ENCODE results near the gene RSF1.

The RSF1 gene

DNA sequence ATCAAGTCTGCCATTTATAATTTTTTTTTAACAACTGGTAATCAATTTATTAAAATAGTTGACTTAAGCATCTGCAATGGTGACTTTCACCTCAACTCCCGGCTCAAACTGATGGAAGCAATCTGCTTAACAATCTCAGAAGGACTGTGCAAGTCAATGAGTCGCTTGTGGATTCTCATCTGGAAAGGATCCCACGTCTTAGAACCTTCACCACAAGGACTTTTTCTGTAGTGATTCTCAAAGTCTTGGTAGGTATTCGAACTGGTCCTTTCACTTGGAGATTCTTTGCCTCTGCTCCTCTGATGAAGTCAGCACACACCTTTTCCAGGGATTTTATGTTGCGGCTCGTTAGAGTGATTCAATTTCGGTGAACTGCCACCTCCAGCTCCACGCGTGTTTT is 7.3 kb downstream of the RSF1 start:
- no peak for DNase-seq (ENCODE audit: low read depth)

- DNase-seq (ENCODE audit: low read depth), result no peak
Measured at GRCh38 chr11:77806993-77807392, 13.5 kb downstream of the RSF1 start.

GRCh38 chr11:77806415-77806814 is 14.1 kb downstream of the RSF1 start:
- no peak for DNase-seq (ENCODE audit: low read depth)

GRCh38 chr11:77801477-77801876 is 19.0 kb downstream of the RSF1 start:
- no peak for DNase-seq (ENCODE audit: low read depth)

- DNase-seq (ENCODE audit: low read depth), result no peak
Measured at GRCh38 chr11:77800449-77800848, 20.1 kb downstream of the RSF1 start.

DNA sequence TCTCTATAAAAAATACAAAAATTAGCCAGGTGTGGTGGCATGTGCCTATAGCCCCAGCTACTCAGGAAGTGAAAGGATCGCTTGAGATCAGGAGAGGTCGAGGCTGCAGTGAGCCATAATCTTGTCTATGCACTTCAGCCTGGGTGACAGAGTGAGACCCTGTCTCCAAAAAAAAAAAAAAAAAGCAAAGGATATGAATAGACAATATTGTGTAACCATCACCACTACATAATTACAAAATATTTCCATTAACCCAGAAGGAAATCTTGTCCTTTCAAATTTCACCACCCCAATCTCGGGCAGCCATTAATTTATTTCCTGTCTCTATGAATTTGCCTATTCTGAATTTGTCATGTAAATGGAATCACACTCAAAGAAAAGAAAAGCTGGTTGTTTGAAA is 21.2 kb downstream of the RSF1 start:
- no peak for DNase-seq (ENCODE audit: low read depth)

GRCh38 chr11:77793972-77794371 is 26.6 kb downstream of the RSF1 start:
- no peak for DNase-seq (ENCODE audit: low read depth)

GRCh38 chr11:77791301-77791700 is 29.2 kb downstream of the RSF1 start:
- no peak for DNase-seq (ENCODE audit: low read depth)

DNA sequence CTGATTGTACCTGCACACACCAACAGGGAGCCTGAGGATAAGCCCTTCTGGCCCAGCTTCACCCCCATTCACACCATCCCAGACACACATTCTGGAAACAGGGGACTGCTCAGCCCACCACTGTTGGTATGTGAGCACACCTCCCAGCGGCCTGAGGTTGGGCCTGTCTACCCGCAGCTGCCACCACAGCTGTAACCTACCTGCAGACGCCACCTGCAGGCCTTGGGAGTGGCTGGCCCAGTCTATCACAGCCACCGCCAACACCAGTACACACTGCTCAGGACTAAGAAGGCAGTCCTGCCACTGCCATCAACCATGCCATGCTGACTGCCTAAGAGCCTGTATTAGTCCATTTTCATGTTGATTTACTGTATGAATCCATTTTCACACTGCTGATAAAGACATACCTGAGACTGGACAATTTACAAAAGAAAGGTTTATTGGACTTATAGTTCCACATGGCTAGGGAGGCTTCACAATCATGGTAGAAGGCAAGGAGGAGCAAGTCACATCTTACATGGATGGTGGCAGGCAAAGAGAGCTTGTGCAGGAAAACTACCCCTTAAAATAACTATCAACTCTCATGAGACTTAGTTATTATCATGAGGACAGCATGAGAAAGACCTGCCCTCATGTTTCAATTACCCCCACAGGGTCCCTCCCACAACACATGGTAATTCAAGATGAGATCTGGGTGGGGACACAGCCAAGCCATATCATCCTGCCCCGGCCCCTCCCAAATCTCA is 30.6 kb downstream of the RSF1 start:
- DNase-seq (ENCODE audit: low read depth), result no peak

GRCh38 chr11:77789061-77789730 is 31.3 kb downstream of the RSF1 start:
- DNase-seq (ENCODE audit: low read depth), result no peak

DNA sequence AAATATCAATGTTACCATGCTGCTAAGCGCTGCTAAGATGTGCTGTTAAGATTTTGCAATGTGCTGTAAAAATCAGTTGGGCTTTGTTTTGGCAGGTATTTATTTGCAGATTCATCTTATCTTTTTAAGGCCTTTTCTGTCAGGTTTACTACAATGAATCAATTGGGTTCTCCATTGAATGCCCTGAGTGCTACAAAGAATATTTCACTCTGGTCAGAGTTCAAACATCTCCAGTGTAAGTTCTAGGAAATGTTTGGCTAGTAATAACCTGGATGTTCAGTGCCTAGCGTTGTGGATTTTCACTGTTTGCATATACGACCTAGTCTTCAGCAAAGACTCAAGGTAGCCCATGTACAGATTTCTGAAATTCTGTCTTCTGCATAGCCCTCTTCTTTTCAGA is 36.0 kb downstream of the RSF1 start:
- no peak for DNase-seq (ENCODE audit: low read depth)

GRCh38 chr11:77783025-77783424 is 37.5 kb downstream of the RSF1 start:
- DNase-seq (ENCODE audit: low read depth), result no peak

DNA sequence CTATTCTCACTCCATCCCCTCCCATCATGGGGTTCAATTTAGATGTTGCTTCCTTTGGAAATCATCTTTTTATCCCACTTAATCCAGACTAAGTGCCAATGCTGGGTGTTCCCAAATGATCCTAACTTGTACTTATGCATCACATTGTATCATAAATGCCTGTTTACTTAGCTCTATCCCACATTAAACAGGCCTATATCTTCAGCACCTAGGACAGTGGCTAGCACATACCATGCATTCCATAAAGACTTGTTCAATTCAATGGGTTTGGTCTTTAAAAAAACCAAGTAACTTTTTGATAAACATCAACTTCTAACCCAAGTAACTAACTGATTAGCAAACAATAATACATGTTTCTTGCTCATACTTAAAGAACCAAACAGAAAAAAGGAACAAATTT is 40.6 kb downstream of the RSF1 start:
- DNase-seq (ENCODE audit: low read depth), result no peak

GRCh38 chr11:77778549-77778948 is 42.0 kb downstream of the RSF1 start:
- no peak for DNase-seq (ENCODE audit: low read depth)

- no peak for DNase-seq (ENCODE audit: low read depth)
Measured at GRCh38 chr11:77778118-77778517, 42.4 kb downstream of the RSF1 start.

DNA sequence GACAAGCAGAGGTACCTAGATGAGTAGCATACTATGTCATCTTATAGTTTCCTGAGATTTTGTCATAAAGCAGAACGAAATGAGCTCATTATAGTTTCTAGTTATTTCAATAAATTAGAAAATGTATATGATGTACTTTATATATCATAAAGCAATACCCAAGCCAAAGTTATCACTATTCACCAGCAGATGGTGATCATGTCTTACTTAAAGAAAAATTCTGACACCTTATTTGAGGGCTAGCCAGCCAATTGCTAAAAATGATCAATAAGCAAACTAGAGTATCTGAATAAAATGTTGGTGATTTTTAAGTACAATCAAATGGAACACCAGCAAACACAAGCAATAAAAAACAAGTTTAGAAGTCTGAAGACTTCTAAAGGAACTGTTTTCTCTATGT is 44.1 kb downstream of the RSF1 start:
- DNase-seq (ENCODE audit: low read depth), result no peak

GRCh38 chr11:77775936-77776335 is 44.6 kb downstream of the RSF1 start:
- no peak for DNase-seq (ENCODE audit: low read depth)

DNA sequence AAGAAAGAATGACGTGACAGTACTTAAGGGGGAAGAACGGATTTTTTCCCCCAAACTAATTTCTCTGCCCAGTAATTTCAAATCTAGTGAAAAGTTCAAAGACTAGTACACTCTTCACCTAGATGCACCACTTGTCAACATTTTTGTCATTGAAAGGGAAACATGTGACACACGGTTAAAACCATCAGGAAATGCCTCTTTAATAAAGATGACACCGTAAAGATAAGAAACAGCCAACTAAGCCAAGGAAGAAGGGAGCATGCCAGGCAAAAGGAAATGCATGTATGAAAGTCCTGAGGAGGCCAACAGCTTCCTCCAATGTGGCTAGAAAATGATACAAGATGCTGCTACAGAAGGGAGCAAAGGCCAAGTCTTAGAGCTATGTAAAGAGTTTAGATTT is 49.4 kb downstream of the RSF1 start:
- DNase-seq (ENCODE audit: low read depth), result no peak

GRCh38 chr11:77770629-77771028 is 49.9 kb downstream of the RSF1 start:
- no peak for DNase-seq (ENCODE audit: low read depth)

- DNase-seq (ENCODE audit: low read depth), result no peak
Measured at GRCh38 chr11:77762426-77762825, 58.1 kb downstream of the RSF1 start.

GRCh38 chr11:77761491-77761890 is 59.0 kb downstream of the RSF1 start:
- no peak for DNase-seq (ENCODE audit: low read depth)

- no peak for DNase-seq (ENCODE audit: low read depth)
Measured at GRCh38 chr11:77758331-77758730, 62.2 kb downstream of the RSF1 start.

- no peak for DNase-seq (ENCODE audit: low read depth)
Measured at GRCh38 chr11:77753230-77753629, 67.3 kb downstream of the RSF1 start.

DNA sequence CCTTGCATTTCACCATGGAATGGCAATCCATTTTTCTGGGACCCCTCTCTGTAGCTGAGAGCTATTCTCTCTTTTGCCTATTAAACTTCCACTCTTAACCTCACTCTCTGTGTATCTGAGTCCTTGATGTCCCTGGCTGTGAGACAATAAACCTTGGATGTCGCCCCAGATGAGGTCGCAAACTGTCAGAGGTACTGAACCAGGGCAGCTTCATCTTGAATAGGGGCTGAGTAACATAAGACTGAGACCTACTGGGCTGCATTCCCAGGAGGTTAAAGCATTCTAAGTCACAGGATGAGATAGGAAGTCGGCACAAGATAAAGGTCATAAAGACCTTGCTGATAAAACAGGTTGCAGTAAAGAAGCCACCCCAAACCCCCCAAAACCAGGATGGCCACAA is 68.0 kb downstream of the RSF1 start:
- no peak for DNase-seq (ENCODE audit: low read depth)

Measured in activated T-helper 9 cell treated with anti-CD3 and anti-CD28 coated beads, Interleukin-2, amount 50 U/mL, for 16 hours (primary cell).